NCI-H1092 treated with DMSO at 0.1 percent for 48 hours (cell line): ENCODE data around the gene STX5.
"Not testable (repeated sequence)": the region's sequence is repeated elsewhere in the genome, so short reads cannot be mapped to it uniquely, and the experiment has no call there.

Experiments
- DNase-seq: peaks from one replicate; lab custom pipeline; 2025; lab: John Stamatoyannopoulos, UW

Gene STX5, protein sequence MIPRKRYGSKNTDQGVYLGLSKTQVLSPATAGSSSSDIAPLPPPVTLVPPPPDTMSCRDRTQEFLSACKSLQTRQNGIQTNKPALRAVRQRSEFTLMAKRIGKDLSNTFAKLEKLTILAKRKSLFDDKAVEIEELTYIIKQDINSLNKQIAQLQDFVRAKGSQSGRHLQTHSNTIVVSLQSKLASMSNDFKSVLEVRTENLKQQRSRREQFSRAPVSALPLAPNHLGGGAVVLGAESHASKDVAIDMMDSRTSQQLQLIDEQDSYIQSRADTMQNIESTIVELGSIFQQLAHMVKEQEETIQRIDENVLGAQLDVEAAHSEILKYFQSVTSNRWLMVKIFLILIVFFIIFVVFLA

GRCh38 chr11:62831520-62832335 is at the start of gene STX5:
STX5 (minus strand) TSS chr11:62832051; CDS start chr11:62831243, 808 bp downstream.
- peak; percentile 100 for DNase-seq

GRCh38 chr11:62880803-62881578 is 49.1 kb upstream of the STX5 start, which contains the start of gene SLC3A2:
SLC3A2 (plus strand) TSS chr11:62880896; CDS start chr11:62881024, 128 bp downstream.
- DNase-seq = peak; percentile 85

DNA sequence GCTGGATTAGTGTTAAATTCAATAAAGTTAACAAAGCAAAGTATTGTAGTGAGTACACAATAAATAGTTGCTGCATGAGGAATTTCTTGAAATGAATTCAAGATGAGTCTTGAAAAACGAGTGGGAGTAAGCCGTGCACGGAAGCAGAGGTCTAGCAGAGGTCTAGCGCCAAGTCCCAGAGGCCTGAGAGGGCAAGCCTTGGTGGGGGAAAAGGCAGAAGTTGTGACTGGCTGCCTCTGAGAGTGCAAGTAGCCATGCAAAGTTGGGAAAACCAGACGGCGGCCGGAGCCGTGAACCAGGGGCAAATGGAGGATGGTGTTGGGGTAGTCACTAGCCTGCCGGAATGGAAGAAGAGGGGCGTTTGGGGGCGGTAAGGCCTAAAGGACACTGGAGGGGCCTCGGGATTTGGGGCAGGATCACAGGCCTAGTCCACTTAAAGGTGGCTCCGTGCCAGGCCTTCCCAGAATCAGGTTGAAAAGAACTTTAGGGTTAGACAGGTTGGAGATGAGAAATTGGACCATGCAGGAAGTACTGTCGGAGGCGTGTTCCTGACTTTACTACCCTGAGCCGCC is 48.5 kb upstream of the STX5 start:
- DNase-seq = no peak

GRCh38 chr11:62879235-62879978 is 47.6 kb upstream of the STX5 start:
- no peak for DNase-seq

DNA sequence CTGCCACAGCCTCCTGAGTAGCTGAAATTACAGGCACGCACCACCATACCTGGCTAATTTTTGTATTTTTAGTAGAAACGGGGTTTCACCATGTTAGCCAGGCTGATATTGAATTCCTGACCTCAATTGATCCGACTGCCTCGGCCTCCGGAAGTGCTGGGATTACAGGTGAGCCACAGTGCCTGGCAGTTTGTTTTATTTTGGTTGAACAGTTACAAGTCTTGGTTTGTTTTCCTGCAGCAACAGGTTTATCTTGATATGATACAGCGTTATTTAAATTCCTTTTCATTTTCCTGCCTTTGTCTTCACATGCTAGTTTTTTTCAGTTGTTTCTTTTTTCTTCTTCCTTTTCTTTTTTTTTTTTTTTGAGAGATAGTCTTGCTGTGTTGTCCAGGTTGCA is 44.9 kb upstream of the STX5 start:
- DNase-seq = no peak

DNA sequence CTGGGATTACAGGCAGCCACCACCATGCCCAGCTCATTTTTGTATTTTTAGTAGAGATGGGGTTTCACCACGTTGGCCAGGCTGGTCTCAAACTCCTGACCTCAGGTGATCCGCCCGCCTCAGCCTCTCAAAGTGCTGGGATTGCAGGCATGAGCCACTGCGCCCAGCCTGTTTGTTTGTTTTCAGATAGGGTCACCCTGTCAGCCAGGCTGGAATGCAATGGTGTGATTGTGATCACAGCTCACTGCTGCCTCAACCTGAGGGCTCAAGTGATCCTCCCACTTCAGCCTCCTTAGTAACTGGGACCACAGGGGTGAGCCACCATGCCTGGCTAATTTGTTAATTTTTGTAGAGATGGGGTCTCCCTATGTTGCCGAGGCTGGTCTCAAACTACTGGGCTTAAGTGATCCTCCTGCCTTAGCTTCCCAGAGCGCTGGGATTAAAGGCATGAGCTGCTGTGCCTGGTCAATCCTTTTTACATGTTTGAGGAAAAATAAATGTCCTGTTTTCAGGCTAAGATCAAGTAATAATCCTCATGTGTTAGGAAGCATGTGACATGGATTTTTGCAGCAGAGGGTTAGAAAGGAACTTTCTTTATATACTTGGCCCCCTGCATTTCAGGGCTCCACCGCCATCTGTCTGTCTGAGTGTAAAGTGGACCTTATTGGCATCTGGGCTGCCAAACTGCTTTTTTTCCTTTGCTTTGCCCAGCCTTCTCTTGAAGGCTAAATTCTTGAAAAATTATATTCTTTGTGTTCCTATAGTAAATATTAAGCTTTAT is 44.0 kb upstream of the STX5 start:
- DNase-seq = no peak

- no peak for DNase-seq
Observed at GRCh38 chr11:62874851-62875250, 43.0 kb upstream of the STX5 start.

DNA sequence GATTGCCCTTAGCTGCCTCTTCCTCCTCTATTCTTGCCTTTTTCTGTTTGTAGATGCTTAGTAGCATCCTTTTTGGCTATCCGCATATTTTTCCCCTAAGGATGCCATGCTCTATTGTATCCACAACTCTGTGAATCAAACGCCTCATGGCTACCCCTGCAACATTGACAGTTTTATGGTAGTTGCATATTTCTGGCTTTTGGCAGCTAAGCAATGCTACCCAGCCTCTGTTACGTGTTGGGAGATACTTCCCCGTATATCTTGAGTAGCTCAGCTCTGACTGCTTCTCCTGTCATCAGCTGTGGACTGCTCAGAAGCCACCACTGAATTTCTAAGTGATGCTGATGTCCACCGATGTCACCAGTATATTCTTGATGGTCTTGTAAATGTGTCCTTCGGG is 33.8 kb upstream of the STX5 start:
- DNase-seq = no peak

DNA sequence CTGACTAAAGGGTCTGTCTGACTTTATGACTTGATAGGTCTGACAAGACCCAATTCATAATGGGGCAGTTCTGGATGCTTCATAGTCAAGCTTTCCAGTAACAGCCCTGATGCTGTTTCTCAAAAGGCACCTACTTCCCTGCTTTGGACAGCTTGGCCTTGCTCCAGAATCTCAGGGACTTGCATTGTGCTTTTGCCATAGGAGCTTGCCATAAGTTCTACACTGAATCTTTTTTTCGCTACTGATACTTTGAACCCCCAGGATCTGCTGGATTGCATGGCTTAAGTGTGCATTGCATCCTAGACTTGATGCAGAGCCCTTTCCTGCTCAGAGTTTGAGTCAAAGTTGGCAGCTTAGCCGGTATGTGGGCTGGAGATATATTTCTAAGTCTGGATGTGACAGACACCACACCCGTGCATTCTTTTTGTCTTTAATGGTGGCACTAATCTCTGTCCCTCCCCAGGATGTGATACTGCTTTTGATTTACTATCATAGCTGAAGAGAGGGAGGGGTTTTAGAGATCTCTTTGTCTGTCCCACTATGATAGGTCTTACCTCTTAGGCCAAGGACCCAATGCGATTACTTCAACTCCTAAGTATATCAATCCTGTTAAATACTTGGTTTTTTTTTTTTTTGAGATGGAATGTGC is 32.0 kb upstream of the STX5 start:
- no peak for DNase-seq

DNA sequence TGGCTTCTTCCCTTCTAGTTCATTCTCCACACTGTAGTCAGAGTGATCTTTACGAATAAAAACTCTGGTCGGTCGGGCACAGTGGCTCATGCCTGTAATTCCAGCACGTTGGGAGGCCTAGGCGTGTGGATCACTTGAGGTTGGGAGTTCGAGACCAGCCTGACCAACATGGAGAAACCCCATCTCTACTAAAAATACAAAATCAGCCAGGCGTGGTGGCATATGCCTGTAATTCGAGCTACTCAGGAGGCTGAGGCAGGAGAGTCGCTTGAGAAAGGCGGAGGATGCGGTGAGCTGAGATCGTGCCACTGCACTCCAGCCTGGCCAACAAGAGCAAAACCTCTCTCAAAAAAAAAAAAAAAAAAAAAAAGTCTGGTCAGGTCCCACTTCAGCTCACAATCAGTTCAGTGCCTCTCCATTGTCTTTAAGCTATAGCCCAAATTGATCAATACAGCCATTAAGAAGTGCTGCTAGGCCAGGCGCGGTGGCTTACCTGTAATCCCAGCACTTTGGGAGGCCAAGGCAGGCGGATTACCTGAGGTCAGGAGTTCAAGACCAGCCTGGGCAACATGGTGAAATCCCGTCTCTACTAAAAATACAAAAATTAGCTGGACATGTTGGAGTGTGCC is 29.8 kb upstream of the STX5 start:
- DNase-seq = not testable (repeated sequence)

- no peak for DNase-seq
Observed at GRCh38 chr11:62860835-62861563, 29.1 kb upstream of the STX5 start.

GRCh38 chr11:62859281-62859703 is 27.4 kb upstream of the STX5 start:
- not testable (repeated sequence) for DNase-seq

GRCh38 chr11:62858201-62858600 is 26.4 kb upstream of the STX5 start:
- no peak for DNase-seq

GRCh38 chr11:62857541-62857982 is 25.7 kb upstream of the STX5 start:
- no peak for DNase-seq

- peak; percentile 84 for DNase-seq
Observed at GRCh38 chr11:62856333-62856895, 24.6 kb upstream of the STX5 start.

DNA sequence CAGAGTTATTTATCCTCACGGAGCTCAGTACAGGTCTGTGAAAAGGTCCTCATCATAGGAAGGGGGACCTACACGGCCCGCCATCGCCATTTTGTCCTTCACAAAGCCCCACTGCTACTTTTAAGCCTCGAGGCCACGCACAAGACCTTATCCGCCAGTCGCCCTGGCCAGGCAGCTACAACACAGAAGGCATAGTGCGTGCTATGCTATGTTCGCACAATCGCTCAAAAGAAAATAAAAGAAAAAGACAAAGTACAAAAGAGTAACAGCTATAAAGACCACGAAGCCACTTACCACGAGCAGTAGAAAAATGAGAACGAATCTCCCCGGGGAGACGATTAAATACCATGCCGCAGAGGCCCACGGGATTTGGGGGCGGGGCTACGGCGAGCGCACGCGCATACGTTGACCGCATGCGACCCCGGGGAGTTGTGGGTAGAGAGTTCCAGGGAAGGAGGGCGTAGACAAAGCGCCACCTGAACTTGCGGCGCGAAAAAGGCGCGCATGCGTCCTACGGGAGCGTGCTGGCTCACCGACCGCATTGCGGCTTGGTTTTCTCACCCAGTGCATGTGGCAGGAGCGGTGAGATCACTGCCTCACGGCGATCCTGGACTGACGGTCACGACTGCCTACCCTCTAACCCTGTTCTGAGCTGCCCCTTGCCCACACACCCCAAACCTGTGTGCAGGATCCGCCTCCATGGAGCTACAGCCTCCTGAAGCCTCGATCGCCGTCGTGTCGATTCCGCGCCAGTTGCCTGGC is 23.9 kb upstream of the STX5 start:
- peak; percentile 99 for DNase-seq

- no peak for DNase-seq
Observed at GRCh38 chr11:62854825-62855570, 23.1 kb upstream of the STX5 start.
